Muscle of arm (tissue), 12 donors: ENCODE measurements around the gene EMILIN2. TPM values are rescaled to one million over a fixed set of nuclear protein-coding genes. Genes with fewer than 3 reads are reported as not detected.

Source experiments
- DNase-seq: peaks from one replicate; pipeline ENCODE4 v3.0.0-alpha.2; 2013
- polyA plus RNA-seq, 12 donors: library from polyadenylated mRNA; unstranded; fragments of 120-200 nt; gene quantifications; one replicate each; pipeline ENCODE4 v1.2.1, GENCODE V29; 2013; ENCODE audit not compliant: insufficient read length in 12 of 12

Gene EMILIN2
- polyA plus RNA-seq, 12 donors, result 19.3 to 48.5 (median 27.7) TPM; not detected in 1

DNA sequence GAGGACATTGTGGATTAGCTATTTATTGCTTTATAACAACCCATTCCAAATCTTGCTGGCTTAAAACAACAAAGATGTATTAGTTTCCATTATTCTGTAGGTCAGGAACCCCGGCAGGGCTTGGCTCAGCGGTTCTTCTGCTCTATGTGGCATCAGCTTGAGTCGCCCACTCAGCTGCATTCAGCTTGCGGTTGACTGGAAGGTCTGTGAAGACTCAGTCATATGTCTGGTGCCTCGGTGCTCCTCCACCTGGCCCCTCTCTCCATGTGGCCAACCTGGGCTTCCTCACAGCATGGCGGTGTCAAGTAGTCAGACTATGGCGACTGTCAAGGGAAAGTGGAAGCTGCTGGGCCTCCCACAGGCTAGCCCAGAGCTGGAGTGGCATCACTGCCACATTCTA is 48.6 kb downstream of the EMILIN2 start:
- no peak for DNase-seq

DNA sequence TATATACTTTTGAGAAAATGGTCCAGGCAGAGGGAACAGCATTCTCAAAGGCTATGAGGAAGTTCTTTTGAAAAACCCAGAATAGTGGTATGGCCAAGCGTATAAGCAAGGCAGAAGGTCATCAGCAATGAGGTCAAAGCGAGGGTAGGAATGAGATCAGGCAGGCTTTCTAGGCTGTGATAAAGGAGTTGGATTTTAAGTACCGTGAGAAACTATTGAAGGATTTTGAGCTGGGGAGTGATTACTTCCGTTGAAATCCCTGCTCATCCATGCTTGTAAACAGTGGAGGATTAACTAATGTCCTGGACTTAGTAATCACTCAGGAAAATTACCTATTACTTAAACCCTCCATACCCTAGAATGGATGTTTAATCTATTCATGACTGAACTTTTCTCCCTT is 50.2 kb downstream of the EMILIN2 start:
- DNase-seq, result no peak

DNA sequence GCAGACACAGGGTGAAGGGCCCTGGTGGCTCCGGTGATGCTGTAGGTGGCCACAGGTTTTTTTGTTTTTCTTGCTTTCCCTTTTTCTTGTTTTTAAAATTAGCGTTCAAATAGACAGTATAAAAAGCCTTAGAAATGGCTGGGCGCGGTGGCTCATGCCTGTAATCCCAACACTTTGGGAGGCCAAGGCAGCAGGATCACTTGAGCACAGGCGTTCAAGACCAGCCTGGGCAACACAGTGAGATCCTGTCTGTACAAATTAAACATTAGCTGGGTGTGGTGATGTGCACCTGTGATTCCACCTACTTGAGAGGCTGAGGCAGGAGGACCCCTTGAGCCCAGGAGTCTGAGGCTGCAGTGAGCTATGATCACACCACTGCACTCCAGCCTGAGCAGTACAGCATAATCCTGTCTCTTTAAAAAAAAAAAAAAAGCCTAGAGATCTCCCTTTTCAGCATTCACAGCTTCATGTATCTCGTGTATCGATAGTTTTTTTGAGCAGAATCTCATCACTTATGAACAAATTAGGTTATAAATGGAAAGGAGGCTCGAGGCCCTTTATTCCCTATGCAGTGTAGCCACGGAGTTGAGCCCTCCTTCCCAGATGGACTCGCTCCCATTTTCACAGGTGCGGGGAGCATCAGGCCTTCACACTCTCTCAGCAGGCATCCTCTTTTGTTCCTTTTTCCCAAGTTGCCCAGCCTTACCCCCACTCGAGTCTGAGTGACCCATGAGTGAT is 50.8 kb downstream of the EMILIN2 start:
- no peak for DNase-seq

DNA sequence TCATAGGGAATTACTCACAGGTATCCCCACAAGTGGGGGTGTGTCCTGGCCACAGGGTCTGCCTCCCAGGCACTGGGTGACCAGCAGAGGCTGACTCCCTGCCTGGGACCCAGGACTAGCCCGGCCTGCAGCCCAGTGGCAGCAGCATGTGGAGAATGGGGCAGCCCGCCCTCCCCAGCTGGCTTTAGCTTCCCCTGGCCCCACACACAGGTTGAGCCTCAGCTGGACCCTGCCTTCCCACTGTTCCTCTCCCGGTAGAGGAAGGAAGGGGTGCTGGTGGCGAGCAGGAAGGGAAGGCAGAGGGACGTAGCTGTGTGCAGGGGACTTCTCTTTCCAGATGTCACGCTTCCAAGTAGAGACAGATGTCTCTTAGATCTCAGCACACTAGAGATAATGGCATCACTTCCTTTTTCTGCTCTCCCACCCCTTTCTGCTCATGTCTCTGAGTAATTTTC is 51.4 kb downstream of the EMILIN2 start:
- no peak for DNase-seq

DNA sequence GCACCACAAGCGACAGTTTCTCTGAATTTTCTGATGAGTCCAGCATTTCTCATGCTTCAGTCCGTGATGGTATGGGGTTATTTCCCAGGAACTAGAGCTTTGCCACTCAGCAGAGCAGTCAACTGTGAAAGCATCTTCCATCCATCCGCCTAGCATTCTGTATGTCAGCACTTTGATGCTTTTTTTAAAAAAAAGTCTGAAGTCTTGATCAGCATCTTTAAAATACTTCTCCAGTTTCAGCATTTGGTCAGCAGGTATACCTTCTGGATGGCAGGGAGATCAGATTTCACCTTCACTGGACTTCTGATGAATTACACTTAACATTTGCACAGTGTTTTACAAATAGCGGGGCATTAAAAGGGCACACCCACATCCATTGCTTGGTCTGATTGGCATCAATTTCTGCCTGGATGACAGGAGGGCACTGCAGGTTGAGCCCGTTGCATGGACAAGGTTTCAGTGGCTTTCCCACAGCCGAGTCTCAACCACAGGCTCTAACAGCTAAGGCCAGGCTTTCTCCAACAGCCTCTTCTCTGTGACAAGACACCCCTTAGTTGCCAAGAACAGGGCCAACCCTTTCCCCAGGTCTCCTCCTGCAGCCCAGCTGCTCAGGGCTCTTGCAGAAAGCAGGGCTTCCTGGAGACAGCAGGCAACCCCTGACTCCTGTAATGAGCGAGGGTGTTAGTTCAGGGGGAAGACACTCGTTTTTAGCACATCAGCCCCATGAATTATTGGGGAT is 54.0 kb downstream of the EMILIN2 start:
- DNase-seq, result no peak

GRCh38 chr18:2901423-2901985 is 54.7 kb downstream of the EMILIN2 start:
- DNase-seq, result peak; percentile 87

GRCh38 chr18:2902327-2902726 is 55.5 kb downstream of the EMILIN2 start:
- no peak for DNase-seq

- DNase-seq, result peak; percentile 92
These were observed 56.2 kb downstream of the EMILIN2 start for GRCh38 chr18:2903006-2903405.

GRCh38 chr18:2905854-2906703 is 59.3 kb downstream of the EMILIN2 start:
- no peak for DNase-seq

DNA sequence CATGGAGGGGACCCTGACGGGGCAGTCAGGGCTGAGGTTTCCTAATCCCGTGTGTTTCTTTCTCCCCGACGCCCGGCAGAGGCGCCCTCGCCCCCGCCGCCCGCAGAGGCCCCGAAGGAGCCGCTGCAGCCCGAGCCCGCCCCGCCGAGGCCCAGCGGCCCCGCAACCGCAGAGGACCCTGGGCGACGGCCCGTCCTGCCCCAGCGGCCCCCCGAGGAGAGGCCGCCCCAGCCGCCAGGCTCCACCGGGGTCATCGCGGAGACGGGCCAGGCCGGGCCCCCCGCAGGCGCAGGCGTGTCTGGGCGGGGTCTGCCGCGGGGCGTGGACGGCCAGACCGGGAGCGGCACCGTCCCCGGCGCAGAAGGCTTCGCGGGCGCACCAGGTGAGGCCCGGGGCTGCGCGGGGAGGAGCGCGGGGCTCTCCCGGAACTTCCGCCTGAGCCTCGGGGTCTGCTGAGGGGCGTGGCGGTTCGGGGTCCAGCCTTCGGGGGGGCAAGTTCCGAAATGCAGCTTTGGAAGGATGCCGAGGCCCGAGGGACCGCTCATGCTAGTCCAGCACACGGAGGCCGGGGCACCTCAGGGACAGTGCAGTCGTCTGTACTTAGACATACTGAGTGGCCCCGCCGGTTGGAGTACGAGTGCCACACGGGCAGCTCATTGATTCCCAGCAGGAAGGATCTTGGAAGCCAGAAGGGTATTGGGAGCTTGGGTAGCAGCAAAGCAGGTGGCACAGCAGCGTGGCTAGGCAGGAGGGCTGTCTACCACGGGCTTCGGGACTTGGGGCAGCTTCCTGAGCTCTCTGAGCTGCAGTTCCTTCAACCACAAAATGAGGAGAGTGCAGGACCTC is 60.1 kb downstream of the EMILIN2 start:
- DNase-seq, result no peak

DNA sequence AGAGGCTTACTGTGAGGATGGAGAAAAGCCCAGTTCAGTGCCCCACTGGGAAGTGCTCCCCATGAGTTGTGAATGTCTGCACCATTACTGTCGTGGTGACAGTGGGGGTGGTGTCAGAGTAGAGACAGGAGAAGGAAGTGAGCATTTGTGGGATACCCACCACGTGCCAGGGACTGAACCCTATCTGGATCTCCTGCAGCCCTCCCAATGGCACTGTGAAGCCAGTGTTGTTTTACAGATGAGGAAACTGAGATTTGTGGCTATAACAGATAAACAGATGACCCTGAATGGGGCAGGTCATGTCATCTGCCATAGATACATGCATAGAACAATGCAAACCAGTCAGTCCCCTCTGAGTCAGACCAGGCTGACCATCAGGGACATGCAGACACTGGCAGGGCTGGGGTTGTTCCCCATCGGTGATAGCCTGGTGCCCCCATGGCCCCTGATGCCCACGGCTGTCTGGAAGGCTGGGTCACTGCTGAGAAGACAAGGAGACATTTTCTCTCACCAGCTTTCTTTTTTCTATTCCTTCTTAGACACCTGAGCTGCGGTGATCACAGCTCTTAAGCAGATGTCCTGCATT is 60.8 kb downstream of the EMILIN2 start:
- DNase-seq, result no peak

- DNase-seq, result no peak
These were observed 61.5 kb downstream of the EMILIN2 start for GRCh38 chr18:2908166-2908945.

DNA sequence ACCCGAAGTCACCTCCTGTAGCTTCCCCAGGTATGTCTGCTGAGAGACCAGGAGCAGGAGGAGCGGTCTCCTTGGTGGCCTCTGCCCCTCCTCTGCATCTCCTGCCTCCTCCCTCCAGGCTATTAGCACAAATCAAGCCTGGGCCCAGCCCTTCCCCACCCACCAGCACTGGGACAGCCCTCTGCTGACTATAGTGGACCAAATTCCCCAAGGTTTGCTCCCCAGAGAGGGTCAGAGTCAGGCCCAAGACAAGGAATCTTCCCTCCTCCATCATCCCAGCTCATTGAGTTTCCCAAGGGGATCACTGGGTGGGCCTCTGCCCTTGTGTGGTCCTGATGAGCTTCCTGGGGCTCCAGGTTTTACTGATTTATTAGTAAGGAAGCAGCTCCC is 62.1 kb downstream of the EMILIN2 start:
- no peak for DNase-seq

- no peak for DNase-seq
These were observed 62.8 kb downstream of the EMILIN2 start for GRCh38 chr18:2909431-2910140.

- no peak for DNase-seq
These were observed 63.5 kb downstream of the EMILIN2 start for GRCh38 chr18:2910261-2910660.

DNA sequence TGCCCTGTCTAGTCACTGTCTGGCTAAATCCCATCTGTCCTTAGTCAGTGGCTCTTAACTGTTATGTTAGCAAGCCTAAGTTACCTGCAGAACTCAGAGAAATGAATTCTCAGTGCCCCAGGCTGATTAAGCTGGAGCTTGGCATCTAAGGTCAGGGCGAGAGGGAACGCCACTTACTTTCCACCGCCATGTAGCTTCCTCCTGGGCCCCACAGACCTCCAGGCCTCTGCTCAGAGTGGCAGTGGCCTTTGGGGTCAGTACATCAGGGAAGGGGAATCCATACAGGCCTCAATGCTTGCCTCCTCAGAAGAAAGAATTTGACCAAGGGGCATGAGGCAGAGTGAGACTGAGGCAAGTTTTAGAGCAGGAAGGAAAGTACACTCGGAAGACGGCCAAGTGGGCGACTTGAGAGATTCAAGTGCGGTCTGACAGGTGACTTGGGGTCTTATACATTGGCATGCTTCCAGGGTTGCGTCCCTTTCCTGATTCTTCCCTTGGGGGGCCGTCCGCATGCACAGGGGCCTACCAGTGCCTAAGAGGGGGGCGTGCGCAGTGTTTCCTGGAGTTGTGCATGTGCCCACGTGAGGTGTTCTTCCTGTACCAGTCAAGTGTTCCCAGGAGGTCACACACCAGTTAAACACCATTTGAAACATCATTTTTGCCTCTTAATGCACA is 64.1 kb downstream of the EMILIN2 start:
- no peak for DNase-seq

DNA sequence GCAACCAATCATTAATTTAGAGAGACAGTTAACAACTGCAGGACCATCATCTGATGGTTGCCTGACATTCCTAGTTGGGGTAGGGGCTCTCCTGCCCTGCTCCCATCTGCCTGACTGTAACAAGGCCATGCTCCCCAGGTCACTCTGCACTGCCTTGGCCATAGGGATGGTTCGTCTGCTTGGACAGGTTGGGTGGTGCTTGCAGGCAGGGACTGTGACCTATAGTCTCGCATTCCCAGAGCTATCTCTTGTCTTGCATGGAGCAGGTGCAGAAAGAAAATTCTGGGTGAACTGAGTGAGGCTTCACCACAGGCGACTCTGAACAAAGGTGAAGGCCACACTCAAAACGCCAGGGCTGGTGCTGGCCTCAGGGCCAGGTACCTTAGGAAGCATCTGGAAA is 64.7 kb downstream of the EMILIN2 start:
- no peak for DNase-seq
